Hepatocyte (in vitro differentiated cells): Measurements from ENCODE around the gene SYNPO2. TPM values are rescaled to one million over a fixed set of nuclear protein-coding genes. Genes with fewer than 3 reads are reported as not detected.
"Not testable (repeated sequence)": the region's sequence is repeated elsewhere in the genome, so short reads cannot be mapped to it uniquely, and the experiment has no call there.

Experiments
- DNase-seq: peaks from one replicate; pipeline ENCODE4 v3.0.0-alpha.2; 2016; ENCODE audit warnings: low spot score
- H2AFZ ChIP-seq: fragments of 200-600 bp; sonication (generic); 2 replicates; pipeline ENCODE4 v1.6.0; 2016; ENCODE audit warnings: antibody characterized with exemption, mild to moderate bottlenecking
- H3K27ac ChIP-seq: fragments of 200-600 bp; sonication (generic); 2 replicates; pipeline ENCODE4 v1.5.1; 2016; ENCODE audit warnings: mild to moderate bottlenecking
- H3K27me3 ChIP-seq: fragments of 200-600 bp; sonication (generic); 2 replicates; pipeline ENCODE4 v1.6.1; 2016
- H3K36me3 ChIP-seq: fragments of 200-600 bp; sonication (generic); replicated peaks from 2 replicates; pipeline ENCODE4 v1.5.1; 2016; ENCODE audit warnings: low read depth; ENCODE audit not compliant: insufficient read depth
- H3K4me1 ChIP-seq: fragments of 200-600 bp; sonication (generic); 2 replicates; pipeline ENCODE4 v1.5.1; 2016; ENCODE audit warnings: mild to moderate bottlenecking, moderate library complexity; ENCODE audit not compliant: insufficient read depth
- H3K4me2 ChIP-seq: fragments of 200-600 bp; sonication (generic); 2 replicates; pipeline ENCODE4 v1.6.0; 2016
- H3K4me3 ChIP-seq: fragments of 200-600 bp; sonication (generic); 2 replicates; pipeline ENCODE4 v1.5.1; 2016; ENCODE audit warnings: mild to moderate bottlenecking
- H3K79me2 ChIP-seq: fragments of 200-600 bp; sonication (generic); 2 replicates; pipeline ENCODE4 v1.6.0; 2017; ENCODE audit warnings: mild to moderate bottlenecking
- H3K9me2 ChIP-seq: fragments of 200-600 bp; sonication (generic); replicated peaks from 2 replicates; pipeline ENCODE4 v1.6.0; 2017; ENCODE audit warnings: mild to moderate bottlenecking; ENCODE audit not compliant: insufficient read depth
- H3K9me3 ChIP-seq: fragments of 200-600 bp; sonication (generic); 2 replicates; pipeline ENCODE4 v1.5.1; 2016; ENCODE audit warnings: low read depth, mild to moderate bottlenecking
- H4K20me1 ChIP-seq: fragments of 200-600 bp; sonication (generic); 2 replicates; pipeline ENCODE4 v1.6.0; 2016; ENCODE audit warnings: mild to moderate bottlenecking; ENCODE audit not compliant: insufficient read depth, poor library complexity, severe bottlenecking
- EZH2 ChIP-seq: fragments of 200-600 bp; sonication (generic); IDR thresholded peaks from 2 replicates; pipeline ENCODE4 v1.6.1; 2016; ENCODE audit warnings: antibody characterized with exemption, mild to moderate bottlenecking, borderline replicate concordance
- EZH2phosphoT487 ChIP-seq: fragments of 200-600 bp; sonication (generic); IDR thresholded peaks from one replicate; pipeline ENCODE4 v1.6.1; 2018; ENCODE audit warnings: antibody characterized with exemption, mild to moderate bottlenecking, low read depth, moderate library complexity; ENCODE audit not compliant: unreplicated experiment, severe bottlenecking
- WGBS: methylation state at CpG from one replicate; pipeline ENCODE4 v1.1.6; 2016; ENCODE audit warnings: low lambda C conversion rate; ENCODE audit errors: missing lambda C conversion rate; 5-methylcytosine and 5-hydroxymethylcytosine counted together
- polyA plus RNA-seq: library from polyadenylated mRNA; unstranded; fragments of >200 nt; fragmentation: Nextera tagmentation; extraction: Ambion mirVana; gene quantifications from 2 replicates; pipeline ENCODE4 v1.2.1, GENCODE V29; 2016
- total RNA-seq: library from RNA; depleted of rRNA; stranded (reverse); fragments of >200 nt; gene quantifications from 2 replicates; pipeline ENCODE4 v1.2.3, GENCODE V29; 2014
- TF ChIP-seq, protein P1 (sequence below): fragments of 200-600 bp; sonication (generic); IDR thresholded peaks from 2 replicates; pipeline ENCODE4 v1.5.1; 2016; ENCODE audit warnings: antibody characterized with exemption, mild to moderate bottlenecking; ENCODE audit not compliant: poor library complexity

Gene SYNPO2
- total and polyA plus RNA-seq, 2 experiments from 2014 or later: 3.5 to 12.6 TPM

DNA sequence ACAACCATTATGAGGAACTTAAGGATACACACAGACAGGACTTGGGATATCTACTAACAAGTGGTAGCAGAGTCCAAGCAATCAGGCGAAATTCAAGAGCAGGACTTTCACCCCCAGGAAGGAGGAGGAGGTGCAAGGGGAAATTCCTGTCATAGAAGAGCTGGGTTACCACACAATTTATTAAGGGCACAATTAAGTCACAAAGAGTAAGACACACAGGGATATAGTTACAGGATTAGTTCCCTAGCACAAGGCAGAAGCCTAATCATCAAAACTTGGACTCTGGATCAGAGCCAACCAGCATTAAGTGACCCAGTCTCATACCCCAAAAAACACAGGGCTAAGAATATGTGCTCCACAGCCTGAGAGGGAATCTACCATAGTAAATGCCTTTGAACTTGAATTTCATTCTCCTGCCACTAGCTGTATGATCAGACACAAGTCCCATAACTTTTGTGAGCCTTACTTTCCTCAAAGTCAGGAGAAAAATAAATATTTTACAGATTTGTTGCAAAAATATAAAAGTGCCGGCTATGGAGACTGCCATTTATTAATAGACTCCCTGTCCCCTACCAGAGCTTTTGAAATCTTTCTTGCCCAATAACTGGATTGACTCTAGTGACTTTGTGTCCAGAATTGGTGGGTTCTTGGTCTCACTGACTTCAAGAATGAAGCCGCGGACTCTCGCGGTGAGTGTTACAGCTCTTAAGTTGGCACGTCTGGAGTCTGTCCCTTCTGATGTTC lies 87.0 kb downstream of the SYNPO2 start:
- no peak for DNase-seq
- no peaks in the 10 kb centered on the region for H3K27me3 ChIP-seq
- H3K4me1 ChIP-seq: no peaks in the 10 kb centered on the region
- TF ChIP-seq EZH2phosphoT487 (no peak), EZH2 (no peak)
- H3K4me2 ChIP-seq: no peak overlapping the region
- H3K79me2 ChIP-seq: no peaks in the 10 kb centered on the region
- H2AFZ ChIP-seq: no peak overlapping the region
- WGBS: 84% methylated on average over 7 of the region's 7 CpGs
- no peaks in the 10 kb centered on the region for H4K20me1 ChIP-seq
- H3K9me2 ChIP-seq: no peaks in the 10 kb centered on the region
- H3K36me3 ChIP-seq: no peaks in the 10 kb centered on the region
- H3K9me3 ChIP-seq: no peaks in the 10 kb centered on the region
- H3K4me3 ChIP-seq: no peak overlapping the region
- H3K27ac ChIP-seq: no peak overlapping the region

DNA sequence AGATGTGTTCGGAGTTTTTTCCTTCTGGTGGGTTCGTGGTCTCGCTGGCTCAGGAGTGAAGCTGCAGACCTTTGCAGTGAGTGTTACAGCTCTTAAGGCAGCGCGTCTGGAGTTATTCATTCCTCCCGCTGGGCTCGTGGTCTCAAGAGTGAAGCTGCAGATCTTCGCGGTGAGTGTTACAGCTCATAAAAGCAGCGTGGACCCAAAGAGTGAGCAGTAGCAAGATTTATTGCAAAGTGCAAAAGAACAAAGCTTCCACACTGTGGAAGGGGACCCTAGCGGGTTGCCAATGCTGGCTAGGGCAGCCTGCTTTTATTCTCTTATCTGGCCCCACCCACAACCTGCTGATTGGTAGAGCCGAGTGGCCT lies 87.5 kb downstream of the SYNPO2 start:
- not testable (repeated sequence) for H3K27ac ChIP-seq, H3K9me2 ChIP-seq, H3K4me3 ChIP-seq, H3K9me3 ChIP-seq, DNase-seq, H3K36me3 ChIP-seq, H2AFZ ChIP-seq, H3K79me2 ChIP-seq, H4K20me1 ChIP-seq, H3K27me3 ChIP-seq, H3K4me1 ChIP-seq, H3K4me2 ChIP-seq
- WGBS: 88% methylated on average over 12 of the region's 12 CpGs

DNA sequence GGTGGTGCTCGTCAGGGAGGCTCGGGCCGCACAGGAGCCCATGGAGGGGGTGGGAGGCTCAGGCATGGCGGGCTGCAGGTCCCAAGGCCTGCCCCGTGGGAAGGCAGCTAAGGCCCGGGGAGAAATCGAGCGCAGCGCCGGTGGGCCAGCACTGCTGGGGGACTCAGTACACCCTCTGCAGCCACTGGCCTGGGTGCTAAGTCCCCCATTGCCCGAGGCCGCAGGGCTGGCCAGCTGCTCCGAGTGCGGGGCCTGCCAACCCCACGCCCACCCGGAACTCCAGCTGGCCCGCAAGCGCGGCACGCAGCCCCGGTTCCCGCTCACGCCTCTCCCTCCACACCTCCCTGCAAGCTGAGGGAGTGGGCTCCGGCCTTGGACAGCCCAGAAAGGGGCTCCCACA lies 88.4 kb downstream of the SYNPO2 start:
- H3K4me1 ChIP-seq, DNase-seq, H3K4me2 ChIP-seq, H3K36me3 ChIP-seq, H3K9me2 ChIP-seq, H3K9me3 ChIP-seq, H4K20me1 ChIP-seq, H2AFZ ChIP-seq, H3K79me2 ChIP-seq, H3K27ac ChIP-seq, H3K27me3 ChIP-seq, H3K4me3 ChIP-seq: not testable (repeated sequence)
- WGBS: 98% methylated on average over 21 of the region's 24 CpGs

DNA sequence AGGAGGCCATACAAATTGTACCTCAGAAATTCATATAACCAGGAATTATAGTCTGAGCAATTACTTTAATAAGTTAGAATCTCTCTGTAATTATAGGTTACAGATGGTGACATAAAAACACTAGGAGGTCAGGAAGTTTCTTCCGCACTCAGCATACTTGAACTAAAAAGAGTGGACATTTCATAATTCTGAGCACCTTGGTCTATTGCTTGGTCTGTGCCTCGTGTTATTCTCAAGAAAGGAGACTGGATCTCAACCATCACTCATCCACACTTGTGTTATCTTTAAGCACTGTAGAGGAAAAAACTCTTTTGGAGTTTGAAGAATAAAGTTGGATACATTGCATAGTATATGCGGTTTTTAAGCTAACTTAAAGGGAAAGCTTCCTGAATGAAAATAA lies 91.1 kb downstream of the SYNPO2 start:
- WGBS: 83% methylated on average over 3 of the region's 3 CpGs
- H3K9me3 ChIP-seq: no peaks in the 10 kb centered on the region
- H2AFZ ChIP-seq: no peak overlapping the region
- no peaks in the 10 kb centered on the region for H3K79me2 ChIP-seq
- H3K4me2 ChIP-seq: no peak overlapping the region
- no peaks in the 10 kb centered on the region for H3K4me1 ChIP-seq
- H3K36me3 ChIP-seq: no peaks in the 10 kb centered on the region
- H4K20me1 ChIP-seq: no peaks in the 10 kb centered on the region
- no peaks in the 10 kb centered on the region for H3K27me3 ChIP-seq
- H3K27ac ChIP-seq: no peak overlapping the region
- H3K4me3 ChIP-seq: no peak overlapping the region
- TF ChIP-seq EZH2phosphoT487 (no peak), EZH2 (no peak)
- TF ChIP-seq, protein P1, sequence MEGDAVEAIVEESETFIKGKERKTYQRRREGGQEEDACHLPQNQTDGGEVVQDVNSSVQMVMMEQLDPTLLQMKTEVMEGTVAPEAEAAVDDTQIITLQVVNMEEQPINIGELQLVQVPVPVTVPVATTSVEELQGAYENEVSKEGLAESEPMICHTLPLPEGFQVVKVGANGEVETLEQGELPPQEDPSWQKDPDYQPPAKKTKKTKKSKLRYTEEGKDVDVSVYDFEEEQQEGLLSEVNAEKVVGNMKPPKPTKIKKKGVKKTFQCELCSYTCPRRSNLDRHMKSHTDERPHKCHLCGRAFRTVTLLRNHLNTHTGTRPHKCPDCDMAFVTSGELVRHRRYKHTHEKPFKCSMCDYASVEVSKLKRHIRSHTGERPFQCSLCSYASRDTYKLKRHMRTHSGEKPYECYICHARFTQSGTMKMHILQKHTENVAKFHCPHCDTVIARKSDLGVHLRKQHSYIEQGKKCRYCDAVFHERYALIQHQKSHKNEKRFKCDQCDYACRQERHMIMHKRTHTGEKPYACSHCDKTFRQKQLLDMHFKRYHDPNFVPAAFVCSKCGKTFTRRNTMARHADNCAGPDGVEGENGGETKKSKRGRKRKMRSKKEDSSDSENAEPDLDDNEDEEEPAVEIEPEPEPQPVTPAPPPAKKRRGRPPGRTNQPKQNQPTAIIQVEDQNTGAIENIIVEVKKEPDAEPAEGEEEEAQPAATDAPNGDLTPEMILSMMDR: no peak
- no peaks in the 10 kb centered on the region for H3K9me2 ChIP-seq
- DNase-seq: no peak

DNA sequence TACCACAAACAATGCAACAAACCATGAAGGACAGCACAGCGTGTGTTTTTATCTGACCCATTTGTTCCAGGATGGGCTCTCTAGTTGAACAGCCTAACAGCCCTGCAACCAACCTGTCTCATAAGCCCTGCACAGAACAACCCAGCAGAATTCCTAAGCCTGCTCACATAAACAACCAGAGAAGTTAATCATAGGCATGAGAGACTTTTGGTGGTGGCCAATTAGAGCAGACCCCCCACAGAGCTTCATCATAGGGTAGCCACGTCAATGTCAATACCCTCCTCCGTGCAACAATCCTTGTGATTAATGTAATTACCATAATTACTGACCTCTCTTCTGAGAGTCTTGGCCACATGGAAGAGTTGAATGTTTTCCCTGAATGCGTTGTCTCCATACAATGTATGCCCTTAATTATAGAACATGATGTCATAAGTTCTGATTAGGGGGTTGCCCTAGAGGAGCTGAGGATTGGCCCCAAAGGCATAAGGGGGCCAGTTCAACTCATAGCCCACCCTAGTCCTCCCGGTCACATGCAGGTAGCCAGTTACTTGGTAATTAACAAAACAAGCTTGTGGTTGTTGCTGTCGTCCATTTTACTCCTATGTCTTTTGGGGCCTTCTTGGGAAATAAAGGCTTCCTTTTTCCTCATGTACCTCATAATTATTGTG lies 92.7 kb downstream of the SYNPO2 start:
- Histone ChIP-seq H4K20me1 (no peaks in the 10 kb centered on the region), H3K4me1 (no peaks in the 10 kb centered on the region), H3K36me3 (no peaks in the 10 kb centered on the region), H3K27me3 (no peaks in the 10 kb centered on the region), H2AFZ (no peak overlapping the region), H3K9me3 (no peaks in the 10 kb centered on the region), H3K79me2 (no peaks in the 10 kb centered on the region), H3K27ac (no peak overlapping the region), H3K4me2 (no peak overlapping the region), H3K9me2 (no peaks in the 10 kb centered on the region), H3K4me3 (no peak overlapping the region)
- WGBS: 42% methylated on average over 6 of the region's 6 CpGs
- DNase-seq: no peak
- no peak for TF ChIP-seq EZH2
- TF ChIP-seq EZH2phosphoT487: no peak
- TF ChIP-seq, protein P1: no peak
